Hepatocyte (in vitro differentiated cells): Measurements from ENCODE around the gene OR13C3. TPM values are rescaled to one million over a fixed set of nuclear protein-coding genes. Genes with fewer than 3 reads are reported as not detected.
"Not testable (repeated sequence)": the region's sequence is repeated elsewhere in the genome, so short reads cannot be mapped to it uniquely, and the experiment has no call there.

Experiments used
- DNase-seq: peaks from one replicate; pipeline ENCODE4 v3.0.0-alpha.2; 2016; ENCODE audit warnings: low spot score
- H2AFZ ChIP-seq: fragments of 200-600 bp; sonication (generic); 2 replicates; pipeline ENCODE4 v1.6.0; 2016; ENCODE audit warnings: antibody characterized with exemption, mild to moderate bottlenecking
- H3K27ac ChIP-seq: fragments of 200-600 bp; sonication (generic); 2 replicates; pipeline ENCODE4 v1.5.1; 2016; ENCODE audit warnings: mild to moderate bottlenecking
- H3K27me3 ChIP-seq: fragments of 200-600 bp; sonication (generic); 2 replicates; pipeline ENCODE4 v1.6.1; 2016
- H3K36me3 ChIP-seq: fragments of 200-600 bp; sonication (generic); replicated peaks from 2 replicates; pipeline ENCODE4 v1.5.1; 2016; ENCODE audit warnings: low read depth; ENCODE audit not compliant: insufficient read depth
- H3K4me1 ChIP-seq: fragments of 200-600 bp; sonication (generic); 2 replicates; pipeline ENCODE4 v1.5.1; 2016; ENCODE audit warnings: mild to moderate bottlenecking, moderate library complexity; ENCODE audit not compliant: insufficient read depth
- H3K4me2 ChIP-seq: fragments of 200-600 bp; sonication (generic); 2 replicates; pipeline ENCODE4 v1.6.0; 2016
- H3K4me3 ChIP-seq: fragments of 200-600 bp; sonication (generic); 2 replicates; pipeline ENCODE4 v1.5.1; 2016; ENCODE audit warnings: mild to moderate bottlenecking
- H3K79me2 ChIP-seq: fragments of 200-600 bp; sonication (generic); 2 replicates; pipeline ENCODE4 v1.6.0; 2017; ENCODE audit warnings: mild to moderate bottlenecking
- H3K9me2 ChIP-seq: fragments of 200-600 bp; sonication (generic); replicated peaks from 2 replicates; pipeline ENCODE4 v1.6.0; 2017; ENCODE audit warnings: mild to moderate bottlenecking; ENCODE audit not compliant: insufficient read depth
- H3K9me3 ChIP-seq: fragments of 200-600 bp; sonication (generic); 2 replicates; pipeline ENCODE4 v1.5.1; 2016; ENCODE audit warnings: low read depth, mild to moderate bottlenecking
- H4K20me1 ChIP-seq: fragments of 200-600 bp; sonication (generic); 2 replicates; pipeline ENCODE4 v1.6.0; 2016; ENCODE audit warnings: mild to moderate bottlenecking; ENCODE audit not compliant: insufficient read depth, poor library complexity, severe bottlenecking
- CTCF ChIP-seq: fragments of 200-600 bp; sonication (generic); IDR thresholded peaks from 2 replicates; pipeline ENCODE4 v1.5.1; 2016; ENCODE audit warnings: antibody characterized with exemption, mild to moderate bottlenecking; ENCODE audit not compliant: poor library complexity
- EZH2 ChIP-seq: fragments of 200-600 bp; sonication (generic); IDR thresholded peaks from 2 replicates; pipeline ENCODE4 v1.6.1; 2016; ENCODE audit warnings: antibody characterized with exemption, mild to moderate bottlenecking, borderline replicate concordance
- EZH2phosphoT487 ChIP-seq: fragments of 200-600 bp; sonication (generic); IDR thresholded peaks from one replicate; pipeline ENCODE4 v1.6.1; 2018; ENCODE audit warnings: antibody characterized with exemption, mild to moderate bottlenecking, low read depth, moderate library complexity; ENCODE audit not compliant: unreplicated experiment, severe bottlenecking
- WGBS: methylation state at CpG from one replicate; pipeline ENCODE4 v1.1.6; 2016; ENCODE audit warnings: low lambda C conversion rate; ENCODE audit errors: missing lambda C conversion rate; 5-methylcytosine and 5-hydroxymethylcytosine counted together
- polyA plus RNA-seq: library from polyadenylated mRNA; unstranded; fragments of >200 nt; fragmentation: Nextera tagmentation; extraction: Ambion mirVana; gene quantifications from 2 replicates; pipeline ENCODE4 v1.2.1, GENCODE V29; 2016
- total RNA-seq: library from RNA; depleted of rRNA; stranded (reverse); fragments of >200 nt; gene quantifications from 2 replicates; pipeline ENCODE4 v1.2.3, GENCODE V29; 2014

OR13C3 gene
- total and polyA plus RNA-seq, 2 experiments from 2014 or later = not detected

GRCh38 chr9:104544644-104545043 is 8.0 kb upstream of the OR13C3 start:
- Histone ChIP-seq H3K4me1 (no peaks in the 10 kb centered on the region), H3K27me3 (no peaks in the 10 kb centered on the region), H3K4me3 (no peak overlapping the region), H3K9me2 (no peaks in the 10 kb centered on the region), H4K20me1 (no peaks in the 10 kb centered on the region), H3K79me2 (no peaks in the 10 kb centered on the region), H3K36me3 (no peaks in the 10 kb centered on the region), H3K9me3 (no peaks in the 10 kb centered on the region), H3K4me2 (no peak overlapping the region), H3K27ac (no peak overlapping the region), H2AFZ (no peak overlapping the region)
- TF ChIP-seq EZH2phosphoT487 (no peak), CTCF (no peak), EZH2 (no peak)
- 91% methylated on average over 4 of the region's 4 CpGs for WGBS
- no peak for DNase-seq

- Histone ChIP-seq H3K4me1 (no peaks in the 10 kb centered on the region), H3K4me2 (no peak overlapping the region), H3K27me3 (no peaks in the 10 kb centered on the region), H4K20me1 (no peaks in the 10 kb centered on the region), H3K4me3 (no peak overlapping the region), H3K36me3 (no peaks in the 10 kb centered on the region), H2AFZ (no peak overlapping the region), H3K9me3 (no peaks in the 10 kb centered on the region), H3K27ac (no peak overlapping the region), H3K79me2 (no peaks in the 10 kb centered on the region), H3K9me2 (no peaks in the 10 kb centered on the region)
- no peak for DNase-seq
- WGBS = 83% methylated on average over 1 of the region's 1 CpG
- no peak for TF ChIP-seq EZH2phosphoT487
Measured at GRCh38 chr9:104539275-104539674, 2.6 kb upstream of the OR13C3 start.

- peaks cover 1% of the 10 kb centered on the region for H3K9me2 ChIP-seq
Measured at GRCh38 chr9:104527109-104527508, 9.5 kb downstream of the OR13C3 start, which contains the start of gene OR13C4. TSS of gene OR13C4 (minus strand) at chr9:104527209. CDS start at chr9:104527209, 0 bp downstream.

GRCh38 chr9:104520241-104520640 is 16.4 kb downstream of the OR13C3 start:
- H3K79me2 ChIP-seq, H3K4me1 ChIP-seq, H4K20me1 ChIP-seq, H3K4me2 ChIP-seq, H3K27me3 ChIP-seq, H3K4me3 ChIP-seq, DNase-seq, H3K27ac ChIP-seq, H2AFZ ChIP-seq, H3K9me2 ChIP-seq, H3K9me3 ChIP-seq, H3K36me3 ChIP-seq: not testable (repeated sequence)
- WGBS = 90% methylated on average over 10 of the region's 10 CpGs

More at GRCh38 chr9:104527109-104527508, 9.5 kb downstream of the OR13C3 start, which contains the start of gene OR13C4:
- TF ChIP-seq CTCF (no peak), EZH2 (no peak), EZH2phosphoT487 (no peak)
- H3K27me3 ChIP-seq = no peaks in the 10 kb centered on the region
- H3K4me1 ChIP-seq = no peaks in the 10 kb centered on the region
- no peak within 1 kb of the TSS for H3K4me3 ChIP-seq
- no peak within 1 kb of the TSS for H3K4me2 ChIP-seq
- DNase-seq = no peak
- no peaks in the 10 kb centered on the region for H3K36me3 ChIP-seq
- no peak within 1 kb of the TSS for H3K27ac ChIP-seq
- no peaks in the 10 kb centered on the region for H3K79me2 ChIP-seq
- H3K9me3 ChIP-seq = no peaks in the 10 kb centered on the region
- no peaks in the 10 kb centered on the region for H4K20me1 ChIP-seq
- H2AFZ ChIP-seq = no peak within 1 kb of the TSS
